Osteoblast (primary cell): Measurements from ENCODE around the gene FOXD2. TPM values are rescaled to one million over a fixed set of nuclear protein-coding genes. Genes with fewer than 3 reads are reported as not detected.

Experiments used
- DNase-seq: peaks from one replicate; pipeline ENCODE4 v3.0.0; 2011; ENCODE audit warnings: low spot score, mixed read lengths; ENCODE audit not compliant: insufficient read length; ENCODE audit errors: missing footprints
- H2AFZ ChIP-seq: 2 replicates; pipeline ENCODE4 v1.6.0; 2011; ENCODE audit warnings: mild to moderate bottlenecking, low read length
- H3K27ac ChIP-seq: 2 replicates; pipeline ENCODE4 v1.5.1; 2011; ENCODE audit warnings: mild to moderate bottlenecking, low read depth, low read length, moderate library complexity
- H3K27me3 ChIP-seq: 2 replicates; pipeline ENCODE4 v1.6.0; 2012; ENCODE audit warnings: mild to moderate bottlenecking, control low read depth, inconsistent platforms, low read length, moderate library complexity; ENCODE audit not compliant: insufficient read depth
- H3K36me3 ChIP-seq: 2 replicates; pipeline ENCODE4 v1.5.1; 2011; ENCODE audit warnings: mild to moderate bottlenecking, low read length, control low read depth, moderate library complexity; ENCODE audit not compliant: insufficient read depth
- H3K4me1 ChIP-seq: 2 replicates; pipeline ENCODE4 v1.5.1; 2011; ENCODE audit warnings: mild to moderate bottlenecking, low read length, control low read depth, moderate library complexity; ENCODE audit not compliant: insufficient read depth
- H3K4me2 ChIP-seq: 2 replicates; pipeline ENCODE4 v1.6.0; 2011; ENCODE audit warnings: mild to moderate bottlenecking, low read length; ENCODE audit not compliant: insufficient read depth
- H3K4me3 ChIP-seq: fragments of 200-600 bp; sonication (generic); 3 replicates; pipeline ENCODE4 v1.5.1; 2012; ENCODE audit warnings: mild to moderate bottlenecking, low read length, inconsistent platforms; ENCODE audit not compliant: insufficient read depth
- H3K79me2 ChIP-seq: 2 replicates; pipeline ENCODE4 v1.6.0; 2012; ENCODE audit warnings: mild to moderate bottlenecking, low read length, control low read depth, inconsistent platforms; ENCODE audit not compliant: insufficient read depth
- H3K9me3 ChIP-seq: 2 replicates; pipeline ENCODE4 v1.5.1; 2011; ENCODE audit warnings: low read depth, low read length, control low read depth
- H4K20me1 ChIP-seq: 2 replicates; pipeline ENCODE4 v1.6.0; 2012; ENCODE audit warnings: mild to moderate bottlenecking, low read length, control low read depth; ENCODE audit not compliant: insufficient read depth
- CTCF ChIP-seq: IDR thresholded peaks from 2 replicates; pipeline ENCODE4 v1.5.1; 2011; ENCODE audit warnings: mild to moderate bottlenecking, low read depth, low read length, moderate library complexity; ENCODE audit errors: extremely low read depth
- total RNA-seq: library from RNA; depleted of rRNA; stranded (reverse); fragments of >200 nt; gene quantifications from 2 replicates; pipeline ENCODE4 v1.2.3, GENCODE V29; 2012

FOXD2 gene
- total RNA-seq, 1 donor = 0.72 TPM

GRCh38 chr1:47431534-47431933 lies 6.3 kb upstream of the FOXD2 start:
- no peaks in the 10 kb centered on the region for H3K79me2 ChIP-seq
- TF ChIP-seq CTCF = no peak
- H4K20me1 ChIP-seq = no peaks in the 10 kb centered on the region
- peak overlapping the region; percentile 21 for H3K4me3 ChIP-seq
- H3K36me3 ChIP-seq = no peaks in the 10 kb centered on the region
- no peaks in the 10 kb centered on the region for H3K9me3 ChIP-seq
- H3K27ac ChIP-seq = peak overlapping the region; percentile 30
- peak overlapping the region; percentile 76 for H3K4me2 ChIP-seq
- peaks cover 5% of the 10 kb centered on the region for H3K27me3 ChIP-seq
- peak; percentile 92 for DNase-seq
- H3K4me1 ChIP-seq = peaks cover 20% of the 10 kb centered on the region
- no peak overlapping the region for H2AFZ ChIP-seq

DNA sequence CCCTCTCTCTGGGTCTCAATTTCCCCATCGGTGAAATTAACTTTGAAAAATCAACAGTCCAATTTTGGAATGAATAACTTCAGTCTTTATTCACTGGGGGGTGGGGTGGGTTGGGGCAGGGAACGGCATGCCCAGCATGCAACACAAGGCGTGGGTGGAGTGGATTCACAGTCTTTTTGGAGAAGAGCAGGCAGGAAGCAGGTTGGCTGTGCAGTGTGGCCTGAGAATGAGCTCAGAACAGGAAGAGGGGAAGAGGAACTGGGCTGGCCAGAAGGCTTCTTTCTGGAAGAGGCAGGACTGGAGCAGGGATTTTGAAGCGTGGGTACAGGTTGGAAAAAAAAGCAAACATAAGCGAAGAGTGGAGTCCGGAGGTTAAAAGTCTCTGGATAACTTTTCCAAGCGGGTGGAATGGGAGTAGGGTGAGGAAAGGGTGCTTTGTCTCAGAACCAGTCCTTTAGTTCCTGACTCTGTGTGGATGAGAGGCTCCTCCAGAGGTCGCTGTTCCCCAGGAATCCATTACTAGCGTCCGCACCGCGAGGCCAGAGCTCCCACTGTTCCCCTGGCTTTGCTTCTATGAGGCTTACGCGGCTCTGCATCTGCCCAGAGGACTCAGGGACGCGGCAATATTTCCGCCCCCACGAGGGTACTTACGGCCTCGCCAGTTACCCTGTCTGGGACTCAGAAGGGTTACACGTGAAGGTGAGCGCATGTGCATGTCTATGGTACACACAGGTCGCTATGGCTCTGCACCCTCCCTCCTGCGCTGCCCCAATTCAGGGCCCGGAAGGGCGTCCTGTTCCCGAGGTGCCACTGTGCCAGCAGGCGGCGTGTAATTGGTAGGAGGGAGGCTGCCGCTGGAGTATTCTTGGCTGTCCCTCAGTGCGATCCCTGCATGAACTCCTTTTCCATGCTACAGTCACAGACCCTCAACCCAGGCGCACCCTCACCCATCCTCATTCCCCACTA lies 5.5 kb upstream of the FOXD2 start:
- H2AFZ ChIP-seq = peak overlapping the region; percentile 87
- DNase-seq = peak; percentile 97
- H3K27me3 ChIP-seq = peaks cover 5% of the 10 kb centered on the region
- H3K4me3 ChIP-seq = peak overlapping the region; percentile 52
- TF ChIP-seq CTCF = peak; percentile 86
- peaks cover 24% of the 10 kb centered on the region for H3K4me1 ChIP-seq
- H3K4me2 ChIP-seq = peak overlapping the region; percentile 76
- no peaks in the 10 kb centered on the region for H3K9me3 ChIP-seq
- H3K27ac ChIP-seq = peak overlapping the region; percentile 50
- no peaks in the 10 kb centered on the region for H3K36me3 ChIP-seq
- H4K20me1 ChIP-seq = no peaks in the 10 kb centered on the region
- no peaks in the 10 kb centered on the region for H3K79me2 ChIP-seq

GRCh38 chr1:47433037-47433421 lies 4.8 kb upstream of the FOXD2 start:
- Histone ChIP-seq H2AFZ (peak overlapping the region; percentile 87), H3K79me2 (no peaks in the 10 kb centered on the region), H3K4me1 (peaks cover 24% of the 10 kb centered on the region), H3K27ac (no peak overlapping the region), H4K20me1 (no peaks in the 10 kb centered on the region), H3K27me3 (peaks cover 5% of the 10 kb centered on the region), H3K4me3 (peak overlapping the region; percentile 52), H3K36me3 (no peaks in the 10 kb centered on the region), H3K9me3 (no peaks in the 10 kb centered on the region), H3K4me2 (peak overlapping the region; percentile 76)
- no peak for TF ChIP-seq CTCF
- peak; percentile 52 for DNase-seq

DNA sequence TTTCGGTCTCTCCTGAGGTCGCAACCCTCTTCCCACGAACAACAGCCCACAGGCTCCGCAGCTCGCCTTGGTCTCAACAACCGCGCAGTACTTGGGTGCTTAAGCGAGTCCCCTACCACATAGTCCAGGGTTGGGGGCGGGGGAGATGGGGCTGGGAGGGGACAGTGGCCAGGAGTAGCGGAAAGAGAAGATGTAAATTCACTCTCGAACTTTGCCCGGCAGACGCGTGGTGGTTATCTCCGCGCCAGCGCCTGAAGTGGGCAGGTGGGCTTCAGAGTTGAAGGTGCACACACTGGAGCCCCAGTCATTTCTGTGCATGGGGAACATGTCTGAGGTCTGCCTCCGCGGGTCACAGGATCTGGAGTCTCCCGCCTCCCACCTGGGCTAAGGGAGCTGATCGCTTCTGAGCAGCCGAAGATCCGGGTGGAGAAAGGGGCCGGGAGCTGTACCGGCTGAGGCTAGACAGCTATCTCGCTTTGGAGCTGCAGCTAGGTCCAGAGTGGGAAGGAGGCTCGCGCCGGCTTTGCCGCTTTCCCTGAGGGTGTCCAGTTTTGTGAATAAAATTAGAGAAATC lies 4.3 kb upstream of the FOXD2 start:
- Histone ChIP-seq H3K9me3 (no peaks in the 10 kb centered on the region), H3K4me2 (peak overlapping the region; percentile 65), H3K4me3 (peak overlapping the region; percentile 56), H3K79me2 (no peaks in the 10 kb centered on the region), H3K4me1 (peaks cover 24% of the 10 kb centered on the region), H2AFZ (no peak overlapping the region), H3K36me3 (no peaks in the 10 kb centered on the region), H3K27ac (no peak overlapping the region), H4K20me1 (no peaks in the 10 kb centered on the region), H3K27me3 (peaks cover 7% of the 10 kb centered on the region)
- DNase-seq = no peak
- TF ChIP-seq CTCF = no peak
